Glutamatergic neuron (in vitro differentiated cells): ENCODE measurements around the gene ATP8A2. TPM values are rescaled to one million over a fixed set of nuclear protein-coding genes. Genes with fewer than 3 reads are reported as not detected.

Experiments
- DNase-seq: peaks from one replicate; pipeline ENCODE4 v3.0.0; 2022
- H3K27ac Mint-ChIP-seq: one replicate; pipeline ENCODE4 v1.8.0; 2020; ENCODE audit warnings: mild to moderate bottlenecking, mixed read lengths, inconsistent platforms; ENCODE audit not compliant: unreplicated experiment
- H3K27me3 Mint-ChIP-seq: one replicate; pipeline ENCODE4 v1.8.0; 2020; ENCODE audit warnings: mild to moderate bottlenecking, moderate library complexity, mixed read lengths, inconsistent platforms; ENCODE audit not compliant: unreplicated experiment
- H3K36me3 Mint-ChIP-seq: one replicate; pipeline ENCODE4 v1.8.0; 2020; ENCODE audit warnings: mild to moderate bottlenecking, mixed read lengths, inconsistent platforms; ENCODE audit not compliant: unreplicated experiment
- H3K4me1 Mint-ChIP-seq: one replicate; pipeline ENCODE4 v1.8.0; 2020; ENCODE audit warnings: mild to moderate bottlenecking, low read depth, mixed read lengths, inconsistent platforms; ENCODE audit not compliant: unreplicated experiment
- H3K4me3 Mint-ChIP-seq: one replicate; pipeline ENCODE4 v1.8.0; 2020; ENCODE audit warnings: mild to moderate bottlenecking, mixed read lengths, inconsistent platforms; ENCODE audit not compliant: unreplicated experiment
- H3K9me3 Mint-ChIP-seq: one replicate; pipeline ENCODE4 v1.8.0; 2020; ENCODE audit warnings: mild to moderate bottlenecking, moderate library complexity, mixed read lengths, inconsistent platforms; ENCODE audit not compliant: unreplicated experiment
- CTCF ChIP-seq: fragments of 200-600 bp; sonication (generic); IDR thresholded peaks from one replicate; pipeline ENCODE4 v1.5.0; 2021; ENCODE audit not compliant: partially characterized antibody, unreplicated experiment
- total RNA-seq: library from RNA; stranded (reverse); fragmentation: NEBNext Ultra II Directional; extraction: Animal tissue kit (Norgen Biotek cat#: 25700); gene quantifications from one replicate; pipeline ENCODE4 v1.2.1, GENCODE V29; 2021; ENCODE audit not compliant: unreplicated experiment

The ATP8A2 gene
- total RNA-seq, 1 donor from 2014 or later, result 70.1 TPM

GRCh38 chr13:25868490-25868889, 496.7 kb downstream of the ATP8A2 start:
- Mint-ChIP-seq H3K9me3 (no peaks in the 10 kb centered on the region), H3K27me3 (no peaks in the 10 kb centered on the region), H3K4me1 (peaks cover 4% of the 10 kb centered on the region), H3K36me3 (peaks cover 3% of the 10 kb centered on the region), H3K4me3 (no peak overlapping the region), H3K27ac (no peak overlapping the region)
- TF ChIP-seq CTCF, result no peak
- no peak for DNase-seq

- Mint-ChIP-seq H3K4me3 (no peak overlapping the region), H3K4me1 (peaks cover 4% of the 10 kb centered on the region), H3K9me3 (no peaks in the 10 kb centered on the region), H3K36me3 (peaks cover 7% of the 10 kb centered on the region), H3K27me3 (no peaks in the 10 kb centered on the region), H3K27ac (no peak overlapping the region)
- DNase-seq, result no peak
- no peak for TF ChIP-seq CTCF
Observed at GRCh38 chr13:25869941-25870340, 498.2 kb downstream of the ATP8A2 start.

- Mint-ChIP-seq H3K9me3 (no peaks in the 10 kb centered on the region), H3K4me3 (no peak overlapping the region), H3K27me3 (no peaks in the 10 kb centered on the region), H3K4me1 (peaks cover 4% of the 10 kb centered on the region), H3K27ac (no peak overlapping the region), H3K36me3 (peaks cover 7% of the 10 kb centered on the region)
- no peak for TF ChIP-seq CTCF
- no peak for DNase-seq
Observed at GRCh38 chr13:25871389-25872125, 499.8 kb downstream of the ATP8A2 start.

GRCh38 chr13:25872481-25873241, 500.9 kb downstream of the ATP8A2 start:
- no peak overlapping the region for H3K27ac Mint-ChIP-seq
- no peak for DNase-seq
- no peaks in the 10 kb centered on the region for H3K9me3 Mint-ChIP-seq
- peaks cover 4% of the 10 kb centered on the region for H3K4me1 Mint-ChIP-seq
- peaks cover 7% of the 10 kb centered on the region for H3K36me3 Mint-ChIP-seq
- no peaks in the 10 kb centered on the region for H3K27me3 Mint-ChIP-seq
- no peak overlapping the region for H3K4me3 Mint-ChIP-seq
- no peak for TF ChIP-seq CTCF

- peaks cover 4% of the 10 kb centered on the region for H3K4me1 Mint-ChIP-seq
- TF ChIP-seq CTCF, result no peak
- no peaks in the 10 kb centered on the region for H3K9me3 Mint-ChIP-seq
- no peak overlapping the region for H3K27ac Mint-ChIP-seq
- peaks cover 7% of the 10 kb centered on the region for H3K36me3 Mint-ChIP-seq
- no peak overlapping the region for H3K4me3 Mint-ChIP-seq
- DNase-seq, result no peak
- H3K27me3 Mint-ChIP-seq, result no peaks in the 10 kb centered on the region
Observed at GRCh38 chr13:25873242-25873612, 501.5 kb downstream of the ATP8A2 start.
